OCI-LY3 (cell line): ENCODE results near the gene EGFL7.

ENCODE experiments used
- H2AFZ ChIP-seq: fragments of 200-600, 300-600 bp; shearing (Covaris generic); 2 replicates; pipeline ENCODE4 v1.6.0; 2014; ENCODE audit warnings: antibody characterized with exemption, low read depth, low read length
- H3K27ac ChIP-seq: fragments of 200-600, 300-600 bp; sonication (generic); 2 replicates; pipeline ENCODE4 v1.5.1; 2014; ENCODE audit warnings: mild to moderate bottlenecking, low read length, moderate library complexity, mixed read lengths
- H3K27me3 ChIP-seq: fragments of 200-600, 300-600 bp; sonication (generic); 2 replicates; pipeline ENCODE4 v1.6.1; 2014; ENCODE audit warnings: low read depth, low read length, mixed read lengths
- H3K36me3 ChIP-seq: fragments of 200-600, 300-600 bp; sonication (generic); replicated peaks from 2 replicates; pipeline ENCODE3; 2014; ENCODE audit warnings: low read depth, low read length, mixed read lengths
- H3K4me1 ChIP-seq: fragments of 300-600, 200-600 bp; sonication (generic); 2 replicates; pipeline ENCODE4 v1.6.1; 2014; ENCODE audit warnings: low read length, mixed read lengths
- H3K4me2 ChIP-seq: fragments of 200-600, 300-600 bp; sonication (generic); 2 replicates; pipeline ENCODE4 v1.6.1; 2014; ENCODE audit warnings: low read length, mixed read lengths
- H3K4me3 ChIP-seq: fragments of 300-600, 200-600 bp; sonication (generic); 2 replicates; pipeline ENCODE4 v1.5.1; 2014; ENCODE audit warnings: antibody characterized with exemption, mild to moderate bottlenecking, low read length, moderate library complexity
- H3K79me2 ChIP-seq: fragments of 300-600, 200-600 bp; shearing (Covaris generic); 2 replicates; pipeline ENCODE4 v1.6.1; 2014; ENCODE audit warnings: mild to moderate bottlenecking, low read length, mixed read lengths
- H3K9ac ChIP-seq: fragments of 300-600, 200-600 bp; shearing (Covaris generic); 2 replicates; pipeline ENCODE4 v1.6.0; 2014; ENCODE audit warnings: mild to moderate bottlenecking, low read length, moderate library complexity
- H3K9me3 ChIP-seq: fragments of 200-600, 300-600 bp; shearing (Covaris generic); 2 replicates; pipeline ENCODE4 v1.6.1; 2014; ENCODE audit warnings: low read length, mixed read lengths; ENCODE audit not compliant: insufficient read depth
- H4K20me1 ChIP-seq: fragments of 200-600, 300-600 bp; sonication (generic); 2 replicates; pipeline ENCODE4 v1.6.1; 2016; ENCODE audit warnings: low read length, mixed read lengths; ENCODE audit not compliant: insufficient read depth
- EZH2phosphoT487 ChIP-seq: fragments of 200-600 bp; shearing (Covaris generic); IDR thresholded peaks from 2 replicates; pipeline ENCODE4 v1.6.1; 2018; ENCODE audit warnings: antibody characterized with exemption, mixed run types, low read depth
- TF ChIP-seq, protein P1 (sequence below): fragments of 200-600, 300-600 bp; sonication (generic); IDR thresholded peaks from 2 replicates; pipeline ENCODE4 v1.5.1; 2014; ENCODE audit warnings: antibody characterized with exemption, low read length, low read depth

Gene EGFL7

DNA sequence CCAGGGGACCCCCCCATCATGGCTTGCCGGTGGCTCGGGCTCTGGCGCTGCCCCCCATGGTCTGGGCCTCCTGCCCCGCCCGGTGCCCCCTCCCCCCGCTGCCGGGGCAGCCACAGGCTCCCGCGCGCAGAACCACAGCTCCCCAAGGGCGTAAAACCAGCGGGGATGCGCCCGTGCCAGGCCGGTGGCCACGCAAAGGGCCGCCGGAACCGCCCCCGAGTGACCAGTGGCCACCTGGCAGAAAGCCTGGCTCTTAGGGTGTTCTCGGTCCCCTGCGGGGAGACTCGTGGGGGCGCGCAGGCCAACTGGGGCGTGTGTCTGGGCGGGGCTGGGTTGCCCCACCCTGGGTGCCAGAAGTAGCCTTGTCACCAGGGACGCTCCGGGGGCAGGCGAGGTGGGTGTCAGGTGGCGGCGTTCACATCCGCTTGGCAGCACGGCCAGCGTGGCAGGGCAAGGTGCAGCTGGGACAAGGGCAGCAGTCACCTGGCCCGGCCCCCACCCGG lies 25.1 kb downstream of the EGFL7 start:
- Histone ChIP-seq H3K4me1 (peaks cover 18% of the 10 kb centered on the region), H3K9ac (peak overlapping the region; percentile 85), H2AFZ (no peak overlapping the region)

DNA sequence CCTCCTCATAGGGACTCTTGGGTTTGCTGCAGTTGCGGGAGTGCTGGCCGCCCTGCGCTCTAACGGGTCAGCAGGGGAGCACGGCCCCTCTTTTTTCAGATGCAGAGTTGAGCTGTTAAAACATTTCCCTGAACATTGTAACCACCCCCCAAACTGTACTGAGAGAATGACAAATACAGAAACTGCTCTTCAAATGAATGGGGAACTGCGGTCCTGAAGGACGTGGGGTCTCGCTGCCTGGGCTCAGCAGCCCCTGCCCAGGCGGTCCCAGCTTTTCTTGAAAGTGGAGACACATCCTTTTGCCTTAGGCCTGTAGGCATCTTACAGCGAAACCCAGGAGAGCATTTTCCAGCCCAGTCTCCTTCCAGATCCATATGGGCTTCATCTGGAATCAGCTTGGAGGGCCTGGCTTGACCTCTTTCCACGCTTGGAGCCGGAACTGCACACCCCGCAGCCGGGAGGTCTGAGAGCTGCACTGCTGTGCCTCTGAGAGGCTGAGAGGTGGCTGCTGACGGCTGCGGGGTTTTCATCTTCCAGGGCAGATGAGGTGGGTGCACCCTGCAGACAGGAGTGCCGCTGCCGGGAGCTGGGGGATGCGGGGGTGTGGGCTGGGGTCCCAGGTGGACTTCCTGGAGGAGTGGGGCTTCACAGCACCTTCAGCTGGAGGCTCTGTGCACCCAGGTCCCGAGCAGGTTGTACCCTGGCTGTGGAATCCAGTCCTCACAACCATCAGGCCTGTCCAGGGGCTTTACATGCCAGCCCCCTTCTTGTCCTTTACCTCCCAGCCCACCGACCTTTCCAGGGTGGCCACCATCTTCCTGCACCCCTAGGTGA lies 25.8 kb downstream of the EGFL7 start:
- H2AFZ ChIP-seq = no peak overlapping the region
- peaks cover 20% of the 10 kb centered on the region for H4K20me1 ChIP-seq
- peak overlapping the region; percentile 88 for H3K4me2 ChIP-seq
- TF ChIP-seq, protein P1, sequence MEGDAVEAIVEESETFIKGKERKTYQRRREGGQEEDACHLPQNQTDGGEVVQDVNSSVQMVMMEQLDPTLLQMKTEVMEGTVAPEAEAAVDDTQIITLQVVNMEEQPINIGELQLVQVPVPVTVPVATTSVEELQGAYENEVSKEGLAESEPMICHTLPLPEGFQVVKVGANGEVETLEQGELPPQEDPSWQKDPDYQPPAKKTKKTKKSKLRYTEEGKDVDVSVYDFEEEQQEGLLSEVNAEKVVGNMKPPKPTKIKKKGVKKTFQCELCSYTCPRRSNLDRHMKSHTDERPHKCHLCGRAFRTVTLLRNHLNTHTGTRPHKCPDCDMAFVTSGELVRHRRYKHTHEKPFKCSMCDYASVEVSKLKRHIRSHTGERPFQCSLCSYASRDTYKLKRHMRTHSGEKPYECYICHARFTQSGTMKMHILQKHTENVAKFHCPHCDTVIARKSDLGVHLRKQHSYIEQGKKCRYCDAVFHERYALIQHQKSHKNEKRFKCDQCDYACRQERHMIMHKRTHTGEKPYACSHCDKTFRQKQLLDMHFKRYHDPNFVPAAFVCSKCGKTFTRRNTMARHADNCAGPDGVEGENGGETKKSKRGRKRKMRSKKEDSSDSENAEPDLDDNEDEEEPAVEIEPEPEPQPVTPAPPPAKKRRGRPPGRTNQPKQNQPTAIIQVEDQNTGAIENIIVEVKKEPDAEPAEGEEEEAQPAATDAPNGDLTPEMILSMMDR = no peak
- no peak for TF ChIP-seq EZH2phosphoT487
- H3K9ac ChIP-seq = peak overlapping the region; percentile 85
- no peaks in the 10 kb centered on the region for H3K9me3 ChIP-seq
- peaks cover 18% of the 10 kb centered on the region for H3K4me1 ChIP-seq
- H3K36me3 ChIP-seq = no peaks in the 10 kb centered on the region
- no peaks in the 10 kb centered on the region for H3K27me3 ChIP-seq
- peak overlapping the region; percentile 70 for H3K27ac ChIP-seq
- peaks cover 12% of the 10 kb centered on the region; the same call in 1 of the 2 replicates for H3K79me2 ChIP-seq
- H3K4me3 ChIP-seq = peak overlapping the region; percentile 82

More for the DNA sequence above, 25.1 kb downstream of the EGFL7 start:
- Histone ChIP-seq H3K4me2 (peak overlapping the region; percentile 88), H3K27ac (peak overlapping the region; percentile 70), H3K4me3 (peak overlapping the region; percentile 82), H4K20me1 (peaks cover 24% of the 10 kb centered on the region), H3K27me3 (no peaks in the 10 kb centered on the region), H3K36me3 (no peaks in the 10 kb centered on the region), H3K9me3 (no peaks in the 10 kb centered on the region), H3K79me2 (peaks cover 12% of the 10 kb centered on the region; the same call in 1 of the 2 replicates)
- TF ChIP-seq EZH2phosphoT487 = no peak
- TF ChIP-seq, protein P1 = no peak

- Histone ChIP-seq H4K20me1 (peaks cover 16% of the 10 kb centered on the region; the same call in 1 of the 2 replicates), H3K9ac (no peak overlapping the region), H3K27ac (no peak overlapping the region), H2AFZ (no peak overlapping the region), H3K4me3 (no peak overlapping the region), H3K36me3 (no peaks in the 10 kb centered on the region), H3K4me2 (peak overlapping the region; percentile 88; the same call in 1 of the 2 replicates), H3K27me3 (0 out of 2 replicates have a peak, but pooled peaks cover 2% of the 10 kb centered on the region), H3K9me3 (no peaks in the 10 kb centered on the region), H3K79me2 (peaks cover 12% of the 10 kb centered on the region; the same call in 1 of the 2 replicates), H3K4me1 (peaks cover 23% of the 10 kb centered on the region)
- no peak for TF ChIP-seq EZH2phosphoT487
- TF ChIP-seq, protein P1 = no peak
Measured at GRCh38 chr9:136689108-136689460, 26.4 kb downstream of the EGFL7 start.

DNA sequence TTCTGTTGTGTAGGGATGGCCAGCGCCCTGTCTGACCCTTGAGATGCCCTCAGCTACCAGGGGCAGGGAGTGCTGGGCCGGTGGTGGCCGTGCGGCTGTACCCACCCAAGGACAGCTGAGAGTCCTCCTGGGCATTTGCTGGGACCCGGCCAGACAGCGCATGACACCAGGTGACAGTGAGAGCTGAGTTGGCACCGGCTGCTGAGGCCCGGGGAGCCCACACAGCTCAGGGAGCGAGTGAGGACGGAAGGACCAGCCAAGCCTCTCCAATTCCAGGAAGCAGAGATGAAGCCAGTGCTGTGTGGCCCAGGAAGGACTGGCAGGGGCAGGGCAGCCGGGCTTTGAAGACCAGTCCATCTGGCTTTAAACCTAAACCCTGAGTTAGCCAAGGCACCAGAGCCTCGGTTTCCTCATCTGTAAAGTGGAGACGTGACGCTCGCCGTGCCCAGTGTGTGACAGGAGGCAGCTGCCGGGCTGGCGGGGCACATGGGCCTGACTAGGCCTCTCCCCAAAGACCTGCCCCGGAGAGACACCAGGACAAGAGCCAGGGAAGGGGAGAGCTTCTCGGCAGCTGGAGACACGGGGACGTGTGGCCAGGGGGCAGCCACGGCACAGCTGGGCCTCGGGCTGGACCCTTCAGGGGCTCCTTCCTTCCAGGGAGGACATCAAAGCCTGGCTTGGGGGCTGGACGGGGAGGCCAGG lies 27.5 kb downstream of the EGFL7 start:
- H3K27me3 ChIP-seq = 0 out of 2 replicates have a peak, but pooled peaks cover 2% of the 10 kb centered on the region
- H3K9me3 ChIP-seq = no peaks in the 10 kb centered on the region
- no peak overlapping the region for H3K4me3 ChIP-seq
- no peak overlapping the region for H3K4me2 ChIP-seq
- no peaks in the 10 kb centered on the region for H3K36me3 ChIP-seq
- no peak overlapping the region for H2AFZ ChIP-seq
- peaks cover 9% of the 10 kb centered on the region; the same call in 1 of the 2 replicates for H4K20me1 ChIP-seq
- no peak overlapping the region for H3K9ac ChIP-seq
- no peak for TF ChIP-seq EZH2phosphoT487
- TF ChIP-seq, protein P1 = no peak
- H3K79me2 ChIP-seq = peaks cover 12% of the 10 kb centered on the region; the same call in 1 of the 2 replicates
- no peak overlapping the region for H3K27ac ChIP-seq
- peaks cover 27% of the 10 kb centered on the region for H3K4me1 ChIP-seq
